Mesenchymal stem cell (in vitro differentiated cells and primary cell): ENCODE data around the gene BAZ2A.

Experiments used
- DNase-seq: peaks from one replicate; pipeline ENCODE4 v3.0.0-alpha.2; 2013
- H2AFZ ChIP-seq: one replicate; pipeline ENCODE4 v1.6.1; 2013; ENCODE audit warnings: low read depth, mild to moderate bottlenecking, control low read depth, inconsistent platforms, low read length, moderate library complexity
- H2AK5ac ChIP-seq: 2 replicates; pipeline ENCODE4 v1.6.1; 2013; ENCODE audit warnings: low read length, moderate library complexity, mild to moderate bottlenecking, inconsistent platforms; ENCODE audit not compliant: severe bottlenecking
- H2BK120ac ChIP-seq: one replicate; pipeline ENCODE4 v1.6.1; 2013; ENCODE audit warnings: low read depth, mild to moderate bottlenecking, inconsistent platforms, low read length, moderate library complexity
- H2BK12ac ChIP-seq, 2 experiments: one replicate each; pipeline ENCODE4 v1.6.1; 2013; ENCODE audit warnings: inconsistent platforms in 2 of 2, low read length in 2 of 2, mild to moderate bottlenecking in 2 of 2, moderate library complexity in 2 of 2, control low read depth in 1 of 2
- H2BK15ac ChIP-seq: one replicate; pipeline ENCODE4 v1.6.1; 2013; ENCODE audit warnings: mild to moderate bottlenecking, low read depth, inconsistent platforms; ENCODE audit not compliant: poor library complexity, severe bottlenecking
- H2BK5ac ChIP-seq: 2 replicates; pipeline ENCODE4 v1.6.1; 2013; ENCODE audit warnings: low read depth, mild to moderate bottlenecking, low read length, control low read depth, inconsistent platforms; ENCODE audit not compliant: poor library complexity, severe bottlenecking
- H3K14ac ChIP-seq, 2 experiments: one replicate each; pipeline ENCODE4 v1.6.1; 2013; ENCODE audit warnings: inconsistent platforms in 2 of 2, low read length in 2 of 2, control low read depth in 1 of 2, mild to moderate bottlenecking in 1 of 2, moderate library complexity in 1 of 2
- H3K18ac ChIP-seq, 2 experiments: one replicate each; pipeline ENCODE4 v1.6.1; 2013; ENCODE audit warnings: inconsistent platforms in 2 of 2, low read length in 2 of 2, control low read depth in 1 of 2, low read depth in 1 of 2, mild to moderate bottlenecking in 1 of 2
- H3K23ac ChIP-seq, 2 experiments: one replicate each; pipeline ENCODE4 v1.6.1; 2013; ENCODE audit warnings: inconsistent platforms in 2 of 2, low read length in 2 of 2, mild to moderate bottlenecking in 2 of 2, moderate library complexity in 2 of 2, control low read depth in 1 of 2
- H3K27ac ChIP-seq: 2 replicates; pipeline ENCODE4 v1.5.1; 2013; ENCODE audit warnings: mild to moderate bottlenecking, moderate library complexity, low read length, control low read depth, inconsistent platforms; ENCODE audit not compliant: poor library complexity, severe bottlenecking
- H3K27me3 ChIP-seq, 2 experiments: 2 replicates each; pipeline versions ENCODE4 v1.6.1 to v1.7.0; 2013; ENCODE audit warnings: low read length in 2 of 2, mild to moderate bottlenecking in 2 of 2, moderate library complexity in 2 of 2, control low read depth in 1 of 2, inconsistent platforms in 1 of 2; ENCODE audit not compliant: control insufficient read depth in 1 of 2, insufficient read depth in 1 of 2
- H3K36me3 ChIP-seq, 2 experiments: 2 replicates each; pipeline versions ENCODE4 v1.6.1 to v1.7.0; 2013; ENCODE audit warnings: low read length in 2 of 2, control low read depth in 1 of 2, inconsistent platforms in 1 of 2, low read depth in 1 of 2, mild to moderate bottlenecking in 1 of 2; ENCODE audit not compliant: insufficient read depth in 2 of 2, control insufficient read depth in 1 of 2
- H3K4ac ChIP-seq, 2 experiments: one replicate each; pipeline ENCODE4 v1.6.1; 2013; ENCODE audit warnings: inconsistent platforms in 2 of 2, low read length in 2 of 2, mild to moderate bottlenecking in 2 of 2, moderate library complexity in 2 of 2, control low read depth in 1 of 2, low read depth in 1 of 2
- H3K4me1 ChIP-seq: 2 replicates; pipeline ENCODE4 v1.6.1; 2013; ENCODE audit warnings: low read depth, low read length, control low read depth; ENCODE audit not compliant: control insufficient read depth, insufficient read depth
- H3K4me2 ChIP-seq: 2 replicates; pipeline ENCODE4 v1.6.1; 2013; ENCODE audit warnings: low read length, mild to moderate bottlenecking, inconsistent platforms; ENCODE audit not compliant: poor library complexity, severe bottlenecking
- H3K4me3 ChIP-seq, 2 experiments: 2 replicates each; pipeline versions ENCODE4 v1.5.1 to v1.7.0; 2013; ENCODE audit warnings: low read length in 2 of 2, mild to moderate bottlenecking in 2 of 2, control low read depth in 1 of 2, low read depth in 1 of 2; ENCODE audit not compliant: insufficient read depth in 1 of 2
- H3K79me1 ChIP-seq: replicated peaks from 2 replicates; pipeline ENCODE4 v1.6.1; 2013; ENCODE audit warnings: mild to moderate bottlenecking, control low read depth, low read length, inconsistent platforms; ENCODE audit not compliant: poor library complexity, severe bottlenecking
- H3K9ac ChIP-seq: 2 replicates; pipeline ENCODE4 v1.7.0; 2013; ENCODE audit warnings: mild to moderate bottlenecking, low read length, moderate library complexity
- H3K9me3 ChIP-seq: 2 replicates; pipeline ENCODE4 v1.7.0; 2013; ENCODE audit warnings: mild to moderate bottlenecking, low read length; ENCODE audit not compliant: control insufficient read depth
- H4K8ac ChIP-seq: one replicate; pipeline ENCODE4 v1.6.1; 2013; ENCODE audit warnings: inconsistent platforms, mild to moderate bottlenecking, low read length, moderate library complexity
- H4K91ac ChIP-seq: one replicate; pipeline ENCODE4 v1.6.1; 2013; ENCODE audit warnings: mild to moderate bottlenecking, low read length, inconsistent platforms
- WGBS: methylation state at CpG from one replicate; pipeline ENCODE4 v1.1.7; 2013; ENCODE audit warnings: mixed read lengths; 5-methylcytosine and 5-hydroxymethylcytosine counted together

The BAZ2A gene

DNA sequence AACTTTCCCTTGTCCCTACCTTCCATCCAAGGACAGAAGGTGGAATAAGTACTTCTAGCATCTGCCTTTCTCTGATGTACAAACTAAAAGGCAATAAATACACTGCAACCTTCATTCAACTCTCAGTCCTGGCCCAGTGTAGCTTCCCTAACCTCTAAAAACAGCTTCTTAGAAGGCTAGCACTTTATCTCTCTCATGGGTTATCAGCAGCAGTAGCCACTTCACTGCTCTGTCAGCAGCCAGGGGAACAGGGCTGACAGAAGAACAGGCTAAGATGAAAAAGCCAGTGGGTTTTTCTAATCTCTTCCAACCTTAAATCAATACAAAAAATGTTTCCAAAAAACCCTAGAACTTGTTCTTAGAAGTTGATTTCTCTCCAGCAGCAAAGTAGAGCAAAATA, 13.2 kb downstream of the BAZ2A start:
- no peak overlapping the region for H3K4ac ChIP-seq
- H3K23ac ChIP-seq, result no peak overlapping the region
- no peaks in the 10 kb centered on the region for H3K27me3 ChIP-seq
- H3K79me1 ChIP-seq, result peaks cover 34% of the 10 kb centered on the region
- no peak overlapping the region for H2BK12ac ChIP-seq
- no peaks in the 10 kb centered on the region for H3K9me3 ChIP-seq
- no peak overlapping the region for H3K18ac ChIP-seq
- no peak overlapping the region for H3K4me2 ChIP-seq
- no peak overlapping the region for H3K4me3 ChIP-seq
- no peak overlapping the region for H2AK5ac ChIP-seq
- no peak overlapping the region for H2BK5ac ChIP-seq
- H3K4me1 ChIP-seq, result no peaks in the 10 kb centered on the region
- no peak overlapping the region for H2BK120ac ChIP-seq
- peaks cover 47 to 95% of the 10 kb centered on the region in 2 experiments for H3K36me3 ChIP-seq
- H4K91ac ChIP-seq, result no peak overlapping the region
- H2BK15ac ChIP-seq, result no peak overlapping the region
- DNase-seq, result no peak
- no peak overlapping the region for H4K8ac ChIP-seq
- peak overlapping the region; percentile 24 for H3K9ac ChIP-seq
- no peak overlapping the region for H3K14ac ChIP-seq
- H3K27ac ChIP-seq, result no peak overlapping the region
- no peak overlapping the region for H2AFZ ChIP-seq

DNA sequence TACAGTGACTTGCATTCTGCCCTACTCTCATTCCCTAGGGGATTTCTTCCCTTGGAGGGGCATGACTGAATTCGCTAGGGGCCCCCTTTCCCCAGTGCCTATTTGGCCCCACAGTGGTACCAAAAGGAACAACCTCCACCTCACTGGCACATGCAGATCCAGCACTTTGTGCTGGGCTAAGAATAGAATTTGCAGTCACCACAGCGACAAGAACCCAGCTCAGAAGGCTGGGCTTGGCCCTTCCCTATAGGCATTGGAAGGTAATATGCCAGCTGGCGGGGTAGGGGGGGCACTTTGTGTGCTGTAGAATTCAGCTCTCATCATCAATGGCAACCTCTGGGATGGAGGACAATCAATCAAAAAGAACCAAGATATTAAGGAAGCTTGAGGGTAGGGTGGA, 13.9 kb downstream of the BAZ2A start:
- H2AK5ac ChIP-seq, result no peak overlapping the region
- H2BK5ac ChIP-seq, result no peak overlapping the region
- H3K36me3 ChIP-seq, result peaks cover 51 to 96% of the 10 kb centered on the region in 2 experiments
- H3K4ac ChIP-seq, result no peak overlapping the region
- no peak overlapping the region for H2BK120ac ChIP-seq
- H3K4me2 ChIP-seq, result no peak overlapping the region
- H3K79me1 ChIP-seq, result peaks cover 39% of the 10 kb centered on the region
- H3K9me3 ChIP-seq, result no peaks in the 10 kb centered on the region
- no peak overlapping the region for H2BK12ac ChIP-seq
- H4K91ac ChIP-seq, result no peak overlapping the region
- H2BK15ac ChIP-seq, result no peak overlapping the region
- H2AFZ ChIP-seq, result no peak overlapping the region
- H3K9ac ChIP-seq, result no peak overlapping the region
- H3K18ac ChIP-seq, result no peak overlapping the region
- H3K14ac ChIP-seq, result no peak overlapping the region
- H3K4me1 ChIP-seq, result no peaks in the 10 kb centered on the region
- H3K4me3 ChIP-seq, result no peak overlapping the region
- no peak overlapping the region for H4K8ac ChIP-seq
- 100% methylated on average over 3 of the region's 3 CpGs for WGBS
- H3K23ac ChIP-seq, result no peak overlapping the region
- no peak for DNase-seq
- H3K27me3 ChIP-seq, result no peaks in the 10 kb centered on the region
- H3K27ac ChIP-seq, result no peak overlapping the region

DNA sequence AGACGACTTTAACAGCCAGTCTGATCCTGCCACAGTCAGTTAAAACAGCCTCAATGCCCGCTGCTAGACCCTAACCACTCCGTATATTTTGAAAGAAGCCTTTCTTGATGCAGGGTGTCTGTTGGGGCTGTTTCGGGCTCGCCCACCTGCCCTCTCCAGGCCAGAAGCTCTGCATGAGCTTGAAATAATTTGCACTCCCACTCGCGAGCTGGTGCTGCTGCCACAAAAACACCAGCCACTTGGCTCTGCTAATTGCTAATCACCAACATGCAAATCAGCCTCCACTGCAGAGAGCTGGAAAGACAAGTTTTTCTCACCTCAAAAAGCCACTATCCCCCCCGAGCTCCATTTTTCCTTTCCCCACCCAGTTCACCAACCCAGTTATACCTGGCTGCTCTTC, 15.5 kb downstream of the BAZ2A start:
- no peak for DNase-seq
- Histone ChIP-seq H3K18ac (no peak overlapping the region), H3K4me1 (no peaks in the 10 kb centered on the region), H2AK5ac (no peak overlapping the region), H3K27me3 (no peaks in the 10 kb centered on the region), H2BK120ac (no peak overlapping the region), H3K4ac (no peak overlapping the region), H3K36me3 (peaks cover 54 to 96% of the 10 kb centered on the region in 2 experiments), H4K91ac (no peak overlapping the region), H3K79me1 (peaks cover 41% of the 10 kb centered on the region), H2BK5ac (no peak overlapping the region), H2BK12ac (no peak overlapping the region), H3K14ac (no peak overlapping the region), H3K9ac (no peak overlapping the region), H3K4me2 (no peak overlapping the region), H3K4me3 (no peak overlapping the region), H3K9me3 (no peaks in the 10 kb centered on the region), H3K23ac (no peak overlapping the region), H2AFZ (no peak overlapping the region), H3K27ac (no peak overlapping the region), H2BK15ac (no peak overlapping the region), H4K8ac (no peak overlapping the region)
- 96% methylated on average over 8 of the region's 8 CpGs for WGBS

DNA sequence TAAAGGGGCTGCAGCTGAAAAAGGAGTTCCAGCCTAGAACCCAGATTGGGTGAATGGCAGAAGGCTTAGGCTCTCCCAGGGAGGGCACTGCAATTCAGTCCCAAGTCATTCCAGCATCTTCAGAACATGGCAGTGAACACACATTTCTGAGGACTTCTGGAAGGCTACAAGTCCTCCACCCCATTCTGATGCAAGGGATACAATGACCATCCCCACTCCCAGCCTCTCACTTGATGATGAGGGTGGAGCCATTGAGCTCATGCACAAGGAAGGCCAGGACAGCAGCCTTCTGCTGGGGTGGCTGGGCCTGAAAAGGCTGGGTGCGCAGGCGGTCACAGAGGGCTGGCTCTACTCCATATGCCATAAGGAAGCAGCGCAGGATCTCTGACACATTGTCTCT, 25.8 kb downstream of the BAZ2A start:
- Histone ChIP-seq H3K79me1 (peaks cover 35% of the 10 kb centered on the region), H3K18ac (no peak overlapping the region), H2BK12ac (no peak overlapping the region), H3K27ac (no peak overlapping the region), H3K4ac (no peak overlapping the region), H2AK5ac (no peak overlapping the region), H3K9me3 (no peaks in the 10 kb centered on the region), H3K14ac (no peak overlapping the region), H3K4me1 (peaks cover 1% of the 10 kb centered on the region), H3K23ac (no peak overlapping the region), H3K27me3 (no peaks in the 10 kb centered on the region), H2BK15ac (no peak overlapping the region), H3K4me2 (no peak overlapping the region), H3K4me3 (no peak overlapping the region), H3K36me3 (peaks cover 80 to 93% of the 10 kb centered on the region in 2 experiments), H2BK5ac (no peak overlapping the region), H2AFZ (no peak overlapping the region), H2BK120ac (no peak overlapping the region), H4K91ac (no peak overlapping the region), H4K8ac (no peak overlapping the region), H3K9ac (no peak overlapping the region)
- 84% methylated on average over 3 of the region's 3 CpGs for WGBS
- DNase-seq, result no peak
